Endothelial cell (in vitro differentiated cells): ENCODE measurements around the gene PTGES. TPM values are rescaled to one million over a fixed set of nuclear protein-coding genes. Genes with fewer than 3 reads are reported as not detected.

Source experiments
- DNase-seq: peaks from one replicate; pipeline ENCODE4 v3.0.0; 2021; ENCODE audit warnings: low spot score
- H3K27ac Mint-ChIP-seq: one replicate; pipeline ENCODE4 v1.8.0; 2021; ENCODE audit warnings: mixed read lengths, inconsistent platforms; ENCODE audit not compliant: unreplicated experiment
- H3K27me3 Mint-ChIP-seq: one replicate; pipeline ENCODE4 v1.8.0; 2021; ENCODE audit warnings: mild to moderate bottlenecking, moderate library complexity, mixed read lengths, inconsistent platforms; ENCODE audit not compliant: unreplicated experiment
- H3K36me3 Mint-ChIP-seq: one replicate; pipeline ENCODE4 v1.8.0; 2021; ENCODE audit warnings: mild to moderate bottlenecking, low read depth, mixed read lengths, inconsistent platforms; ENCODE audit not compliant: unreplicated experiment
- H3K4me1 Mint-ChIP-seq: one replicate; pipeline ENCODE4 v1.8.0; 2021; ENCODE audit warnings: mild to moderate bottlenecking, mixed read lengths, inconsistent platforms; ENCODE audit not compliant: unreplicated experiment
- H3K4me3 Mint-ChIP-seq: one replicate; pipeline ENCODE4 v1.8.0; 2021; ENCODE audit warnings: mild to moderate bottlenecking, mixed read lengths, inconsistent platforms; ENCODE audit not compliant: unreplicated experiment
- H3K9me3 Mint-ChIP-seq: one replicate; pipeline ENCODE4 v1.8.0; 2021; ENCODE audit warnings: mixed read lengths, inconsistent platforms; ENCODE audit not compliant: unreplicated experiment
- CTCF ChIP-seq: fragments of 200-600 bp; sonication (generic); IDR thresholded peaks from one replicate; pipeline ENCODE4 v1.5.0; 2021; ENCODE audit warnings: antibody characterized with exemption; ENCODE audit not compliant: unreplicated experiment
- total RNA-seq: library from RNA; stranded (reverse); fragmentation: NEBNext Ultra II Directional; extraction: Animal tissue kit (Norgen Biotek cat#: 25700); gene quantifications from one replicate; pipeline ENCODE4 v1.2.1, GENCODE V29; 2021; ENCODE audit not compliant: unreplicated experiment

PTGES gene
- total RNA-seq, 1 donor from 2014 or later, result 0.15 TPM

- H3K9me3 Mint-ChIP-seq, result no peaks in the 10 kb centered on the region
- H3K27me3 Mint-ChIP-seq, result no peaks in the 10 kb centered on the region
- TF ChIP-seq CTCF, result no peak
- H3K27ac Mint-ChIP-seq, result no peak overlapping the region
- no peak for DNase-seq
- H3K4me1 Mint-ChIP-seq, result peaks cover 2% of the 10 kb centered on the region
- H3K4me3 Mint-ChIP-seq, result no peak overlapping the region
- no peaks in the 10 kb centered on the region for H3K36me3 Mint-ChIP-seq
Observed at GRCh38 chr9:129724456-129725190, 28.2 kb downstream of the PTGES start.

GRCh38 chr9:129722913-129723312, 29.9 kb downstream of the PTGES start:
- Mint-ChIP-seq H3K4me1 (peaks cover 2% of the 10 kb centered on the region), H3K27me3 (no peaks in the 10 kb centered on the region), H3K27ac (no peak overlapping the region)

GRCh38 chr9:129720865-129721545, 31.8 kb downstream of the PTGES start:
- DNase-seq, result no peak
- no peaks in the 10 kb centered on the region for H3K36me3 Mint-ChIP-seq
- H3K27ac Mint-ChIP-seq, result no peak overlapping the region
- H3K9me3 Mint-ChIP-seq, result no peaks in the 10 kb centered on the region
- H3K27me3 Mint-ChIP-seq, result no peaks in the 10 kb centered on the region
- H3K4me3 Mint-ChIP-seq, result no peak overlapping the region
- TF ChIP-seq CTCF, result no peak
- no peaks in the 10 kb centered on the region for H3K4me1 Mint-ChIP-seq

More at GRCh38 chr9:129722913-129723312, 29.9 kb downstream of the PTGES start:
- Mint-ChIP-seq H3K4me3 (no peak overlapping the region), H3K9me3 (no peaks in the 10 kb centered on the region), H3K36me3 (no peaks in the 10 kb centered on the region)
- TF ChIP-seq CTCF, result no peak
- no peak for DNase-seq

- no peaks in the 10 kb centered on the region for H3K36me3 Mint-ChIP-seq
- no peaks in the 10 kb centered on the region for H3K9me3 Mint-ChIP-seq
- peak; percentile 70 for TF ChIP-seq CTCF
- H3K27ac Mint-ChIP-seq, result no peak overlapping the region
- H3K4me1 Mint-ChIP-seq, result no peaks in the 10 kb centered on the region
- no peaks in the 10 kb centered on the region for H3K27me3 Mint-ChIP-seq
- no peak overlapping the region for H3K4me3 Mint-ChIP-seq
- DNase-seq, result peak; percentile 64
Observed at GRCh38 chr9:129720181-129720864, 32.5 kb downstream of the PTGES start.
